GM23338 (cell line): ENCODE results near the gene PPFIA4. TPM values are rescaled to one million over a fixed set of nuclear protein-coding genes. Genes with fewer than 3 reads are reported as not detected.

Source experiments
- ATAC-seq: fragments of 200-7000 bp; cut with Tn5 transposase; 3 replicates; pipeline ENCODE4 v1.9.1; 2020
- DNase-seq: peaks from one replicate; pipeline ENCODE4 v3.0.0-alpha.2; 2015; ENCODE audit warnings: low spot score
- H2AFZ ChIP-seq: fragments of 200-600 bp; sonication (generic); 2 replicates; pipeline ENCODE4 v1.8.0; 2016; ENCODE audit warnings: antibody characterized with exemption, mild to moderate bottlenecking, moderate library complexity
- H3F3A ChIP-seq: fragments of 200-600 bp; sonication (generic); replicated peaks from 2 replicates; pipeline ENCODE4 v1.8.0; 2017; ENCODE audit warnings: antibody characterized with exemption, mixed run types, low read depth
- H3K27ac ChIP-seq: fragments of 200-600 bp; sonication (generic); 2 replicates; pipeline ENCODE4 v1.6.1; 2016; ENCODE audit warnings: low read depth
- H3K27me3 ChIP-seq: fragments of 200-600 bp; sonication (generic); 2 replicates; pipeline ENCODE4 v1.8.0; 2016; ENCODE audit warnings: mild to moderate bottlenecking, mixed run types, moderate library complexity; ENCODE audit not compliant: insufficient read depth
- H3K36me3 ChIP-seq: fragments of 200-600 bp; sonication (generic); 2 replicates; pipeline ENCODE4 v1.8.0; 2016; ENCODE audit warnings: mild to moderate bottlenecking; ENCODE audit not compliant: insufficient read depth
- H3K4me1 ChIP-seq: fragments of 200-600 bp; sonication (generic); 2 replicates; pipeline ENCODE4 v1.8.0; 2016; ENCODE audit warnings: mild to moderate bottlenecking, moderate library complexity; ENCODE audit not compliant: insufficient read depth
- H3K4me2 ChIP-seq: fragments of 200-600 bp; sonication (generic); 2 replicates; pipeline ENCODE4 v1.7.1; 2017; ENCODE audit warnings: mixed run types
- H3K4me3 ChIP-seq: fragments of 200-600 bp; sonication (generic); 2 replicates; pipeline ENCODE4 v1.6.1; 2016; ENCODE audit warnings: mixed run types
- H3K79me2 ChIP-seq: fragments of 200-600 bp; sonication (generic); replicated peaks from 2 replicates; pipeline ENCODE4 v1.8.0; 2017; ENCODE audit warnings: mild to moderate bottlenecking; ENCODE audit not compliant: insufficient read depth
- H3K9me2 ChIP-seq: fragments of 200-600 bp; sonication (generic); 2 replicates; pipeline ENCODE4 v1.8.0; 2017; ENCODE audit not compliant: insufficient read depth
- H4K20me1 ChIP-seq: fragments of 200-600 bp; sonication (generic); replicated peaks from 2 replicates; pipeline ENCODE4 v1.8.0; 2017; ENCODE audit warnings: mild to moderate bottlenecking; ENCODE audit not compliant: insufficient read depth
- H3K27ac Mint-ChIP-seq: 2 replicates; pipeline ENCODE4 v1.8.0; 2020; ENCODE audit warnings: inconsistent platforms, mild to moderate bottlenecking, moderate library complexity, mixed read lengths
- H3K27me3 Mint-ChIP-seq: 3 replicates; pipeline ENCODE4 v1.8.0; 2022; ENCODE audit warnings: low read depth, mild to moderate bottlenecking, moderate library complexity, mixed read lengths, inconsistent platforms; ENCODE audit not compliant: insufficient read depth, poor library complexity
- H3K36me3 Mint-ChIP-seq: 3 replicates; pipeline ENCODE4 v1.8.0; 2021; ENCODE audit warnings: low read depth, mild to moderate bottlenecking, inconsistent platforms, moderate library complexity, mixed read lengths
- H3K4me1 Mint-ChIP-seq: 3 replicates; pipeline ENCODE4 v1.8.0; 2020; ENCODE audit warnings: mild to moderate bottlenecking, inconsistent platforms, mixed read lengths
- H3K4me3 Mint-ChIP-seq: 3 replicates; pipeline ENCODE4 v1.8.0; 2021; ENCODE audit warnings: moderate library complexity, mild to moderate bottlenecking, inconsistent platforms, mixed read lengths
- H3K9me3 Mint-ChIP-seq: 3 replicates; pipeline ENCODE4 v1.8.0; 2020; ENCODE audit warnings: moderate library complexity, mild to moderate bottlenecking, inconsistent platforms, mixed read lengths
- CREB1 ChIP-seq: fragments of 250-450 bp; sonication (Bioruptor Pico); IDR thresholded peaks from 2 replicates; pipeline ENCODE4 v1.5.0; 2020; ENCODE audit warnings: low read depth, mild to moderate bottlenecking, moderate library complexity
- EZH2 ChIP-seq: fragments of 200-600 bp; sonication (generic); IDR thresholded peaks from one replicate; pipeline ENCODE4 v1.8.0; 2017; ENCODE audit warnings: antibody characterized with exemption, mild to moderate bottlenecking, low read depth; ENCODE audit not compliant: unreplicated experiment
- NANOG ChIP-seq: IDR thresholded peaks from 2 replicates; pipeline ENCODE4 v1.6.1; 2016; ENCODE audit warnings: antibody characterized with exemption, borderline replicate concordance
- STAT1 ChIP-seq: IDR thresholded peaks from one replicate; pipeline ENCODE4 v1.6.1; 2016; ENCODE audit warnings: antibody characterized with exemption; ENCODE audit not compliant: unreplicated experiment
- ZNF114 ChIP-seq: fragments of 250-450 bp; sonication (Bioruptor Pico); IDR thresholded peaks from 2 replicates; pipeline ENCODE4 v1.5.0; 2020; ENCODE audit warnings: mild to moderate bottlenecking, moderate library complexity
- polyA plus RNA-seq: library from polyadenylated mRNA; unstranded; fragments of >200 nt; fragmentation: Nextera tagmentation; extraction: Ambion mirVana; gene quantifications from 2 replicates; pipeline ENCODE4 v1.2.1, GENCODE V29; 2016
- total RNA-seq: library from RNA; depleted of rRNA; stranded (reverse); fragments of >200 nt; shearing (Covaris generic); gene quantifications from 2 replicates; pipeline ENCODE4 v1.2.3, GENCODE V29; 2014
- TF ChIP-seq, protein P1 (sequence below), 2 experiments: fragments of 200-600 bp in 1 of 2; sonication (generic) in 1 of 2; conservative IDR thresholded peaks; 2 replicates each; pipeline versions ENCODE4 v1.5.1 to v1.6.1; 2016 to 2017; ENCODE audit warnings: antibody characterized with exemption in 2 of 2, low read depth in 2 of 2, mild to moderate bottlenecking in 2 of 2, moderate library complexity in 1 of 2
- TF ChIP-seq, protein P2 (sequence below): IDR thresholded peaks from one replicate; pipeline ENCODE4 v1.6.1; 2018; ENCODE audit warnings: antibody characterized with exemption; ENCODE audit not compliant: unreplicated experiment

Gene PPFIA4
- total and polyA plus RNA-seq, 2 experiments from 2014 or later = 1.3 to 7.6 TPM

DNA sequence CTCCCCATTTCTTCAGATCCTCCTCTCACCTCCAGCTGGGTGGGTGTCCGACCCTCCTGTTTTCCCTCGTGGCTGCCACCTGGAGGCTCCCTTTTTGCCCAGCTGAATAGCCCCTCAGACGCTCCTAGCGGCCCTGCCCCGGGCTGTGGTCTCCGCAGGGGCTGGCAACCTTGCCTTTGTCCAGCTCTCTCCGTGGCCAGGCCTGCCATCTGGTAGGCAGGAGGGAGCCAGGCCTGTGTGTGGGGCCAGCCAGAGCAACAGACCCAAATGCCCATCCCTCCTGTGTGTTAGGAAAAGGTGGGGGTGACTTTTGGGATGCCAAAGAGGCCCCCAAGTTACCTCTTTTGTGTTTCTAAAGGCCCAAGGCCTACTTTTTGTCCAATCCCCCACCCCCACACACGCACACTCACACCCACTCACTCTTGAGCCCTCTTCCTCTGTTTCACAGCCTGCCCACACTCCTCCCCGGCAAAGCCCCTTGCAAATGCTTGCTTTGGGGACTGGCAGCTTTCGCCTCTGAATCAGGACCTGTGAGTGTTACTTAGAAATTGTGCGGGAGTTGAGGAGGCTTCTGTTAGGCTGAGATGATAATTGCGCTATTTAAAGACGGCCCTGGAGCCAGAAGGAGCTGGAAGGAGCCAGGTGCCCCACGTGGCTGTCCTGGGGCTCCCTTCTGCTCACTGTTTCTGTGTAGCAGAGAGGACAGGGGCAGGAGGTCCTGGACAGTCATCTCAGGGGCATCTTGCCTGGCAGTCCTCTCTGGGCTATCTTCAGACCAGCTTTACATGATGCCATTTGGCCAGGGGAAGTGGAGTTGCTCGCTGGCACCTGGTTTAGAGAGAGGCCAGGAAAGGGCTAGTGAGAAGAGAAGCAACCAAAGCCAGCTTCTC, 9.1 kb downstream of the PPFIA4 start:
- Histone ChIP-seq H3K4me1 (peaks cover 16% of the 10 kb centered on the region; the same call in 1 of the 2 replicates), H3K4me3 (no peak overlapping the region), H3K27me3 (no peaks in the 10 kb centered on the region), H3K9me2 (no peaks in the 10 kb centered on the region), H3K79me2 (no peaks in the 10 kb centered on the region), H3K27ac (no peak overlapping the region), H3K36me3 (no peaks in the 10 kb centered on the region), H3K4me2 (no peak overlapping the region), H3F3A (no peaks in the 10 kb centered on the region), H2AFZ (no peak overlapping the region), H4K20me1 (no peaks in the 10 kb centered on the region)
- DNase-seq (peak; percentile 41), ATAC-seq (peak; percentile 15)
- H3K27me3 Mint-ChIP-seq = peaks cover 12% of the 10 kb centered on the region
- H3K36me3 Mint-ChIP-seq = no peaks in the 10 kb centered on the region
- no peaks in the 10 kb centered on the region; the same call in 2 of the 3 replicates for H3K9me3 Mint-ChIP-seq
- no peak overlapping the region for H3K27ac Mint-ChIP-seq
- TF ChIP-seq, protein P1, sequence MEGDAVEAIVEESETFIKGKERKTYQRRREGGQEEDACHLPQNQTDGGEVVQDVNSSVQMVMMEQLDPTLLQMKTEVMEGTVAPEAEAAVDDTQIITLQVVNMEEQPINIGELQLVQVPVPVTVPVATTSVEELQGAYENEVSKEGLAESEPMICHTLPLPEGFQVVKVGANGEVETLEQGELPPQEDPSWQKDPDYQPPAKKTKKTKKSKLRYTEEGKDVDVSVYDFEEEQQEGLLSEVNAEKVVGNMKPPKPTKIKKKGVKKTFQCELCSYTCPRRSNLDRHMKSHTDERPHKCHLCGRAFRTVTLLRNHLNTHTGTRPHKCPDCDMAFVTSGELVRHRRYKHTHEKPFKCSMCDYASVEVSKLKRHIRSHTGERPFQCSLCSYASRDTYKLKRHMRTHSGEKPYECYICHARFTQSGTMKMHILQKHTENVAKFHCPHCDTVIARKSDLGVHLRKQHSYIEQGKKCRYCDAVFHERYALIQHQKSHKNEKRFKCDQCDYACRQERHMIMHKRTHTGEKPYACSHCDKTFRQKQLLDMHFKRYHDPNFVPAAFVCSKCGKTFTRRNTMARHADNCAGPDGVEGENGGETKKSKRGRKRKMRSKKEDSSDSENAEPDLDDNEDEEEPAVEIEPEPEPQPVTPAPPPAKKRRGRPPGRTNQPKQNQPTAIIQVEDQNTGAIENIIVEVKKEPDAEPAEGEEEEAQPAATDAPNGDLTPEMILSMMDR (conservative IDR thresholded peaks at IDR 0.05; ENCODE audit: low read depth in 2 of 2) = peak; percentile 8 to 31; a peak in 2 of 4 replicates
- TF ChIP-seq ZNF114 (CRISPR knock-in tag) (no peak), STAT1 (no peak)
- H3K4me3 Mint-ChIP-seq = no peak overlapping the region
- H3K4me1 Mint-ChIP-seq = peaks cover 23% of the 10 kb centered on the region

DNA sequence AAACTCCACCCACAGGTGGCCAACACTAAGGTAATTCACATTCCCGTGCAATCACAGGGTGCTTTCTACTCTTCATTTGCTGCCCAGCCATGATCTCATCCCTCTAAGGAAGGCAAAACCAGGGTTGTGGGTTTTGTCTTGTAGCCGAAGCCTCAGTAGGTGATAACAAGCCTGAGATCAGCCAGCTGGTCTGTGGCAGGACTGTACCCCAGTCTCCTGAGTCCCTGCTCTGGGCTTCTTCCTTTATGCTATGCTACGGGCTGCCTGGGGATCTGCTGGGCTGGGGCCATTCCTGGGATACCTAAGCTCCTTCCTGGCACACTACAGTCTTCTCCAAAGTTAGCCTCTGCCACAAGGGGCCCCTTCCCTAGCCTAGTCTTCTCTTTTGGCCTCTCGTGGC, 9.8 kb downstream of the PPFIA4 start:
- no peak overlapping the region for H3K4me3 ChIP-seq
- H3K4me2 ChIP-seq = no peak overlapping the region
- peaks cover 12% of the 10 kb centered on the region for H3K27me3 Mint-ChIP-seq
- no peaks in the 10 kb centered on the region for H3F3A ChIP-seq
- no peak overlapping the region for H3K27ac Mint-ChIP-seq
- ATAC-seq (peak; percentile 7), DNase-seq (no peak)
- no peak overlapping the region for H2AFZ ChIP-seq
- H3K27ac ChIP-seq = no peak overlapping the region
- no peaks in the 10 kb centered on the region for H3K9me2 ChIP-seq
- no peaks in the 10 kb centered on the region for H3K36me3 Mint-ChIP-seq
- H3K4me3 Mint-ChIP-seq = no peak overlapping the region
- no peaks in the 10 kb centered on the region; the same call in 2 of the 3 replicates for H3K9me3 Mint-ChIP-seq
- no peaks in the 10 kb centered on the region for H4K20me1 ChIP-seq
- H3K79me2 ChIP-seq = no peaks in the 10 kb centered on the region
- no peaks in the 10 kb centered on the region for H3K36me3 ChIP-seq
- H3K4me1 ChIP-seq = peaks cover 16% of the 10 kb centered on the region; the same call in 1 of the 2 replicates
- no peaks in the 10 kb centered on the region for H3K27me3 ChIP-seq
- H3K4me1 Mint-ChIP-seq = peaks cover 23% of the 10 kb centered on the region
- TF ChIP-seq EZH2 (no peak), NANOG (no peak), CREB1 (no peak)
- TF ChIP-seq, protein P2, sequence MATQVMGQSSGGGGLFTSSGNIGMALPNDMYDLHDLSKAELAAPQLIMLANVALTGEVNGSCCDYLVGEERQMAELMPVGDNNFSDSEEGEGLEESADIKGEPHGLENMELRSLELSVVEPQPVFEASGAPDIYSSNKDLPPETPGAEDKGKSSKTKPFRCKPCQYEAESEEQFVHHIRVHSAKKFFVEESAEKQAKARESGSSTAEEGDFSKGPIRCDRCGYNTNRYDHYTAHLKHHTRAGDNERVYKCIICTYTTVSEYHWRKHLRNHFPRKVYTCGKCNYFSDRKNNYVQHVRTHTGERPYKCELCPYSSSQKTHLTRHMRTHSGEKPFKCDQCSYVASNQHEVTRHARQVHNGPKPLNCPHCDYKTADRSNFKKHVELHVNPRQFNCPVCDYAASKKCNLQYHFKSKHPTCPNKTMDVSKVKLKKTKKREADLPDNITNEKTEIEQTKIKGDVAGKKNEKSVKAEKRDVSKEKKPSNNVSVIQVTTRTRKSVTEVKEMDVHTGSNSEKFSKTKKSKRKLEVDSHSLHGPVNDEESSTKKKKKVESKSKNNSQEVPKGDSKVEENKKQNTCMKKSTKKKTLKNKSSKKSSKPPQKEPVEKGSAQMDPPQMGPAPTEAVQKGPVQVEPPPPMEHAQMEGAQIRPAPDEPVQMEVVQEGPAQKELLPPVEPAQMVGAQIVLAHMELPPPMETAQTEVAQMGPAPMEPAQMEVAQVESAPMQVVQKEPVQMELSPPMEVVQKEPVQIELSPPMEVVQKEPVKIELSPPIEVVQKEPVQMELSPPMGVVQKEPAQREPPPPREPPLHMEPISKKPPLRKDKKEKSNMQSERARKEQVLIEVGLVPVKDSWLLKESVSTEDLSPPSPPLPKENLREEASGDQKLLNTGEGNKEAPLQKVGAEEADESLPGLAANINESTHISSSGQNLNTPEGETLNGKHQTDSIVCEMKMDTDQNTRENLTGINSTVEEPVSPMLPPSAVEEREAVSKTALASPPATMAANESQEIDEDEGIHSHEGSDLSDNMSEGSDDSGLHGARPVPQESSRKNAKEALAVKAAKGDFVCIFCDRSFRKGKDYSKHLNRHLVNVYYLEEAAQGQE = no peak
- TF ChIP-seq, protein P1 (conservative IDR thresholded peaks at IDR 0.05; ENCODE audit: low read depth in 2 of 2) = no peak
